ENCODE measurements around the gene BFSP2.

GRCh38 chr3:133457465-133458067, 57.7 kb downstream of the BFSP2 start:
- TF ChIP-seq, protein P1, sequence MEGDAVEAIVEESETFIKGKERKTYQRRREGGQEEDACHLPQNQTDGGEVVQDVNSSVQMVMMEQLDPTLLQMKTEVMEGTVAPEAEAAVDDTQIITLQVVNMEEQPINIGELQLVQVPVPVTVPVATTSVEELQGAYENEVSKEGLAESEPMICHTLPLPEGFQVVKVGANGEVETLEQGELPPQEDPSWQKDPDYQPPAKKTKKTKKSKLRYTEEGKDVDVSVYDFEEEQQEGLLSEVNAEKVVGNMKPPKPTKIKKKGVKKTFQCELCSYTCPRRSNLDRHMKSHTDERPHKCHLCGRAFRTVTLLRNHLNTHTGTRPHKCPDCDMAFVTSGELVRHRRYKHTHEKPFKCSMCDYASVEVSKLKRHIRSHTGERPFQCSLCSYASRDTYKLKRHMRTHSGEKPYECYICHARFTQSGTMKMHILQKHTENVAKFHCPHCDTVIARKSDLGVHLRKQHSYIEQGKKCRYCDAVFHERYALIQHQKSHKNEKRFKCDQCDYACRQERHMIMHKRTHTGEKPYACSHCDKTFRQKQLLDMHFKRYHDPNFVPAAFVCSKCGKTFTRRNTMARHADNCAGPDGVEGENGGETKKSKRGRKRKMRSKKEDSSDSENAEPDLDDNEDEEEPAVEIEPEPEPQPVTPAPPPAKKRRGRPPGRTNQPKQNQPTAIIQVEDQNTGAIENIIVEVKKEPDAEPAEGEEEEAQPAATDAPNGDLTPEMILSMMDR (IDR thresholded peaks at IDR 0.05), result no peak
- TF ChIP-seq POLR2A (IDR thresholded peaks at IDR 0.05) (no peak), EP300 (IDR thresholded peaks at IDR 0.05) (no peak)

Data from tibial nerve (tissue), 4 donors.